Ammon's horn (tissue), 1 donor: ENCODE measurements around the gene RRP9.
"Not testable (repeated sequence)": the region's sequence is repeated elsewhere in the genome, so short reads cannot be mapped to it uniquely, and the experiment has no call there.

Experiments
- DNase-seq: peaks from one replicate; pipeline ENCODE4 v3.0.0-alpha.2; 2016; ENCODE audit warnings: low spot score

RRP9 gene

GRCh38 chr3:51941798-51942602, at the start of gene RRP9, which contains the start of gene PARP3:
RRP9 (minus strand) TSS chr3:51941904; CDS start chr3:51941867, 37 bp downstream.
PARP3 (plus strand) TSS chr3:51942363; CDS start chr3:51943356, 993 bp downstream.
- DNase-seq = peak; percentile 100

- not testable (repeated sequence) for DNase-seq
Observed at GRCh38 chr3:51990501-51990971, 48.8 kb upstream of the RRP9 start.

- no peak for DNase-seq
Observed at GRCh38 chr3:51988286-51989146, 46.8 kb upstream of the RRP9 start.

GRCh38 chr3:51987568-51987967, 45.9 kb upstream of the RRP9 start:
- no peak for DNase-seq

DNA sequence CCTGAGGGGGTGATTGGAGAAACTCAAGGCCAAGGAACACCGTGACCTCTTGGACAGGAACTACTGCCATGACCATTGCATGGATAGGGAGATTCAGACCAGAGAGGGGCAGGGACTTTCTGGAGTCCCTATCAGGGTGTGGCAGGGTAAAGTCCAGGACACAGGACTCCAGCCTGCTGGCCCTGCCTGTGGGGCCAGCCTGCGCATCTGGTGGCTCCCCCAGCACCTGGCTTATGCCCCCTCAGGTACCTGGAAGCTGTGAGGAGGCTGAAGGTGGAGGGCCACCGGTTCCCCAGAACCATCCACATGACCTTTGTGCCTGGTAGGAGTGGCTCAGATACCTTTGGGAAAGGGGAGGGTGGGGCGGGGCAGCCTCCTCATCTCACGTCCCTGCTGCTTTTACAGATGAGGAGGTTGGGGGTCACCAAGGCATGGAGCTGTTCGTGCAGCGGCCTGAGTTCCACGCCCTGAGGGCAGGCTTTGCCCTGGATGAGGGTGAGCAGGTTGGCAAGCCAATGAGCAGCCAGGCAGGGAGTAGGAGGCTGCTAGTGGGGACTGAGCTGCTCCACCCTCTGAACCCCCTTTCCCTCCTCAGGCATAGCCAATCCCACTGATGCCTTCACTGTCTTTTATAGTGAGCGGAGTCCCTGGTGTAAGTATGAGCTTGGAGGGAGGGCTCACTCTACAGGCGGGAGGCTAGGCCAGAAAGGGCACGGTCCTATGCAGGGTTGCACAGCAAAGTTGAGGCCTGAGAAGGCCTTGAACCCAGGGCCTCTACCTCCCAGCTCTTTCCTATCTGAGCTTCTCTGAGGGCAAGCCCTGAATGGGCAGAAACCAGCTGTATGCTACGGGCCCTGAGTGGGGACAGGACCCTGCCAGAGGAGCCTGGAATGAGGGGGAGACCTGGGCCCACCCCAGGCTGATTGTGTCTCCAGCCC, 44.6 kb upstream of the RRP9 start:
- no peak for DNase-seq

- no peak for DNase-seq
Observed at GRCh38 chr3:51985063-51985462, 43.4 kb upstream of the RRP9 start.

- no peak for DNase-seq
Observed at GRCh38 chr3:51984269-51984647, 42.6 kb upstream of the RRP9 start.

DNA sequence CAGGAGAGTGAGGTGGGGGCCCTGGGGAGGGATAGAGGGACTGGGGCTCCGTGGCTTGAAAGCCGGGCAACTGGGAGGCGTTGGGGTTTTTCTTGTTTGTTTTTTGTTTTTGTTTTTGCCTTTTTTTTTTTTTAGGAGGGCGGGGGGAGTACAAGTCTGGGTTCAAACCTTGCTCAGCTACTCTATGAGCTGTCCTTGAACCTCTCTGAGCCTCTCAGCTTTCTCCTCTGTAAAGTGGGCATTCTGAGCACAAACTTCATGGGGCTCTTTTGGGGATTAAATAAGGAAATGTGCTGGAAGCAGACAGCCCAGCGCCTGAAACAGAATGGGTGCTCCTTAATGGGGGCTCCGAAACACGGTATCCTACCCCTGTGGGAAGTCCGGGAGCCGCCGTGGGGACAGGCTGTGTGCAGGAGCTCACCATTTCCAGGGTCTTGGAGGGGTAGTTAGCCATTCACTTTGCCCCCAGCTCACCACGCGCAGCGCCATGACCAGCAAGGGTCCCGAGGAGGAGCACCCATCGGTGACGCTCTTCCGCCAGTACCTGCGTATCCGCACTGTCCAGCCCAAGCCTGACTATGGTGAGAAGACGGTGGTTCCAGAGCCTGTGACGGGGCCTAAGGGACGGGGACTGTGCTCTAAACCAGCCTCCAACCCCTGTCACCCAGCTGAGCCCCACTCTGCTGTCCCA, 42.0 kb upstream of the RRP9 start:
- DNase-seq = no peak

DNA sequence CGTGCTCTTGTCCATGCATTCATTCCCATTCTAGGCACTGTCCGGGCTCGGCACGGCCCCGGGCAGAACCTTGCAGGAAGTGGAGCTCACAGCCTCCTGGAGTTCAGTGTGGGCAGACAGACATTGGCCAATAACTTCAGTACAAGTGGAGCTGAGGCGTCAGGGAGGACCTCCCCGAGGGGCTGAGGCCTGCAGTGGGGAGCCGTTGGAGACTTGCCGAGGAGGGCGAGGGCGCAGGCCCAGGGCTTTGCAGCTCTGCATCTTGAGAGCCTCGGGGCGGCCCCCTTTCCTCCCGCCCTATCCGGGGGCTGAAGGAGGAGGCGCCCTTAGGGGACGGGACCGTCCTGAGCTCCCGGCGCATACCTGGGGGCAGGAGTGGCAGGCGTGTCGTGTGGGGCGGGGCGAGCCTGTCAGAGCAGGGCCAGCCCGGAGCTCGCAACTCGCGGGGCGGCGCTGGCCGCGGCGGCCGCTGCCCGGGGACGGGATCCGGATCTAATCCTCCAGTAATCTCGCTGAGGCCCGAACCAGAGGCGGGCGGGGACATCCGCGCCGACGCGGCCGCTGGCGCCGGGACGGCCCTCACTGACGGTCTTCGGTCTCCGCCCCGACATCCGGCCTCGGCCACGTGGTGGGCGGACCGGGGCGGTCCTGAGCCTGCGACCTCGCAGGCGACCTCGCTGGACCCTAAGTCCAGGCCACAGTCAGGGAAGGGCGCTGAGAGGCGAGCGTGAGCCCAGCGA, 41.3 kb upstream of the RRP9 start, which contains the start of gene ACY1:
Gene ACY1 (plus strand): TSS at position 698 of the 740 bp plus-strand sequence. CDS start 530 bp downstream, outside the sequence.
- DNase-seq = peak; percentile 88

GRCh38 chr3:51982352-51982837, 40.7 kb upstream of the RRP9 start:
- DNase-seq = no peak

GRCh38 chr3:51980253-51980652, 38.5 kb upstream of the RRP9 start:
- no peak for DNase-seq

- no peak for DNase-seq
Observed at GRCh38 chr3:51978143-51978502, 36.4 kb upstream of the RRP9 start.

DNA sequence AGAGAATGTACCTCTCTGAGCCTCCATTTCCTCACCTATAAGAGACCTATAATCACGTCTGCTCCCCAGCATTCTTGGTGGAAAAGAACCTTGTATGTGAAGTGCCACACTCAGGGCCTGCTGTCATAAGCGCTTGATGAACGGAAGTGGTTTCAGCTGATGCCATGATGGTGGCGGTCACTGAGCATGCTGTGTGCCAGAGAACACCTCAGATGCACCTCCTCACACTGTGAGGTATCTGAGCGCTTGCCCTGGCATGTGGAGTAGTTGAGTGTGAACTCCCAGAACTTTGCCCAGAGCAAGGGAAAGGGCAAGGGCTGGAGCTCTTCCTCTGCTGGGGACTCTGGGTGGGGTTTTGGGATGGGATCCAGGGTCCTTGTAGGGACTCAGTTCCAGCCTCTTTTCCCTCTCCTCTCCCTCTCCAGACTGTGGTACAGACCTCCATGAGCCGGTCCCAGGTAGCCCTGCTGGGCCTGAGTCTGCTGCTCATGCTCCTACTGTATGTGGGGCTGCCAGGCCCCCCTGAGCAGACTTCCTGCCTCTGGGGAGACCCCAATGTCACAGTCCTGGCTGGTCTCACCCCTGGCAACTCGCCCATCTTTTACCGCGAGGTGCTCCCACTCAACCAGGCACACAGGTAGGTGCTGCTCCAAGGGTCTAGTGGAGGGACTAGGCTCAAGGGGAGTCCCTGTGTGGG, 35.9 kb upstream of the RRP9 start:
- DNase-seq = no peak

- peak; percentile 87 for DNase-seq
Observed at GRCh38 chr3:51975852-51976549, 34.3 kb upstream of the RRP9 start.

DNA sequence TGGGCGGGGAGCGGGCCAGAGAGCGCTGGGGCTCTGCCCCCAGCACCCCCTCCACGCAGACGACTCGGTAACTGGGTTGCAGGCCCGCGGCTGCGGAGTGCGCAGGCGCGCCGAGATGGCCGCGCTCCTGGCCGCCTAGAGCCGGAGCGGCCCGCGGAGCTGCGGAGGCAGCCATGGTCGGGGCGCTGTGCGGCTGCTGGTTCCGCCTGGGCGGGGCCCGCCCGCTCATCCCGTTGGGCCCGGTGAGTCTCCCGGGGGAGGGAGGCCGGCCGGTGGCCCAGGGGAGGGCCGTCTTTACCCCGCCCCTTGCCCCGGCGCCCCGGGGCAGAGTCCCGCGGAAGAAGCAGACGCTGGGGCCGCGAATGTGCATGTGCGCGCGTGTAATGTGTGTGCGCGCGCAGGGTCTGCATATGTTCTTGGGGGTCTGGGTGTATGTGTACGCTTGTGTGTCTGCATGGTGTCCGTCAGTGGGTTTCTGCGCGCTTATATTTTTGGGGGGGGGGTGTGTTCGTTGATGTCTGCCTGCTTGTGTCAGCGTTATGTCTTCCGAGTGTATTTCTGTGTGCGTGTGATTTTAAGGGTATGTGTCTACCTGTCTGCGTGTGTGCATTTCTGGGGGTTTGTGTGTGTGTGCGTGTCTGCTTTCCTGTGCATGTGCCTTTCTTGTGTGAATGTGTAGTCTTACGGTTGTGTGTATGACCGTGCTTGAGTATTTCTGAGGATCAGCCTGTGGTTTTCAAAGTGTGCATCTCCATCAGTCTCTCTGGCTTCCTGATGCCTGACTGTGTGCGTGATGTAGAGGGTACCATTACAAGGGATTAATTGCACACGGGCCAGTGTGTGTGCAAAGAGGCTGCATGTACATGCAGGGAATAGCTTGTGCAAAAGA, 33.5 kb upstream of the RRP9 start, which contains the start of gene ABHD14A:
Gene ABHD14A (plus strand): TSS at position 102 of the 889 bp plus-strand sequence. CDS start 72 bp downstream, at position 174.
- peak; percentile 73 for DNase-seq

GRCh38 chr3:51974277-51974962, 32.7 kb upstream of the RRP9 start:
- peak; percentile 37 for DNase-seq

- DNase-seq = no peak
Observed at GRCh38 chr3:51971350-51971749, 29.6 kb upstream of the RRP9 start.
